Natural killer cell (primary cell): Measurements from ENCODE around the gene COL23A1. TPM values are rescaled to one million over a fixed set of nuclear protein-coding genes. Genes with fewer than 3 reads are reported as not detected.

Experiments used
- ATAC-seq, 3 donors: fragments of 150-1000 bp in 2 of 3; fragments of 200-7000 bp in 1 of 3; cut with Tn5 transposase; 1 replicate in 1 of 3; 2 replicates in 2 of 3; pipeline ENCODE4 v1.10.0; 2021; ENCODE audit warnings: mild to moderate bottlenecking in 2 of 3, moderate library complexity in 2 of 3
- DNase-seq, 2 donors: peaks; one replicate each; pipeline versions ENCODE4 v3.0.0 to v3.0.0-alpha.2; 2013 to 2021; ENCODE audit warnings: mixed read lengths in 1 of 2
- H3K27ac ChIP-seq: one replicate; pipeline ENCODE4 v1.5.1; 2013; ENCODE audit warnings: mild to moderate bottlenecking, low read length
- H3K27me3 ChIP-seq: one replicate; pipeline ENCODE4 v1.6.1; 2013; ENCODE audit warnings: low read length; ENCODE audit not compliant: control insufficient read depth, insufficient read depth
- H3K36me3 ChIP-seq: one replicate; pipeline ENCODE4 v1.6.1; 2013; ENCODE audit warnings: low read length; ENCODE audit not compliant: control insufficient read depth, insufficient read depth
- H3K4me1 ChIP-seq: one replicate; pipeline ENCODE4 v1.6.1; 2013; ENCODE audit warnings: low read length; ENCODE audit not compliant: control insufficient read depth, insufficient read depth
- H3K4me3 ChIP-seq: one replicate; pipeline ENCODE4 v1.5.1; 2013; ENCODE audit warnings: low read length
- H3K9me3 ChIP-seq: one replicate; pipeline ENCODE4 v1.6.1; 2013; ENCODE audit warnings: low read length; ENCODE audit not compliant: control insufficient read depth, insufficient read depth
- H3K27ac Mint-ChIP-seq, 2 donors: one replicate each; pipeline ENCODE4 v1.8.0; 2022; ENCODE audit warnings: mild to moderate bottlenecking in 2 of 2, mixed read lengths in 2 of 2, moderate library complexity in 1 of 2
- H3K27me3 Mint-ChIP-seq, 2 donors: one replicate each; pipeline ENCODE4 v1.8.0; 2022; ENCODE audit warnings: low read depth in 2 of 2, mixed read lengths in 2 of 2
- H3K36me3 Mint-ChIP-seq: one replicate; pipeline ENCODE4 v1.8.0; 2022; ENCODE audit warnings: mixed read lengths
- H3K4me1 Mint-ChIP-seq, 2 donors: one replicate each; pipeline ENCODE4 v1.8.0; 2022; ENCODE audit warnings: mixed read lengths in 2 of 2
- H3K4me3 Mint-ChIP-seq: one replicate; pipeline ENCODE4 v1.8.0; 2022; ENCODE audit warnings: mild to moderate bottlenecking, moderate library complexity, mixed read lengths
- H3K9me3 Mint-ChIP-seq, 2 donors: one replicate each; pipeline ENCODE4 v1.8.0; 2022; ENCODE audit warnings: mixed read lengths in 2 of 2
- WGBS: methylation state at CpG from one replicate; pipeline ENCODE4 v1.1.7; 2013; ENCODE audit warnings: missing lambda C conversion rate; ENCODE audit not compliant: insufficient coverage; 5-methylcytosine and 5-hydroxymethylcytosine counted together
- intact Hi-C: fragments of 100-400 bp; cut with micrococcal nuclease; formaldehyde crosslinking; loops from one replicate; pipeline ENCODE4 v1.14.2; 2022
- total RNA-seq, 4 donors: library from RNA; stranded (reverse); fragments of 120-200 nt in 1 of 4; gene quantifications; one replicate each; pipeline versions ENCODE4 v1.2.3 to v1.2.4, GENCODE V29; 2013 to 2022
- TF ChIP-seq, protein P1 (sequence below): fragments of 200-600 bp; IDR thresholded peaks from one replicate; pipeline ENCODE4 v1.8.0; 2022; ENCODE audit warnings: antibody characterized with exemption

COL23A1 gene
- total RNA-seq, 3 donors from 2014 or later (not counting 1 experiment from before 2014, with no cell fraction given): 0.15 TPM; not detected in 2

DNA sequence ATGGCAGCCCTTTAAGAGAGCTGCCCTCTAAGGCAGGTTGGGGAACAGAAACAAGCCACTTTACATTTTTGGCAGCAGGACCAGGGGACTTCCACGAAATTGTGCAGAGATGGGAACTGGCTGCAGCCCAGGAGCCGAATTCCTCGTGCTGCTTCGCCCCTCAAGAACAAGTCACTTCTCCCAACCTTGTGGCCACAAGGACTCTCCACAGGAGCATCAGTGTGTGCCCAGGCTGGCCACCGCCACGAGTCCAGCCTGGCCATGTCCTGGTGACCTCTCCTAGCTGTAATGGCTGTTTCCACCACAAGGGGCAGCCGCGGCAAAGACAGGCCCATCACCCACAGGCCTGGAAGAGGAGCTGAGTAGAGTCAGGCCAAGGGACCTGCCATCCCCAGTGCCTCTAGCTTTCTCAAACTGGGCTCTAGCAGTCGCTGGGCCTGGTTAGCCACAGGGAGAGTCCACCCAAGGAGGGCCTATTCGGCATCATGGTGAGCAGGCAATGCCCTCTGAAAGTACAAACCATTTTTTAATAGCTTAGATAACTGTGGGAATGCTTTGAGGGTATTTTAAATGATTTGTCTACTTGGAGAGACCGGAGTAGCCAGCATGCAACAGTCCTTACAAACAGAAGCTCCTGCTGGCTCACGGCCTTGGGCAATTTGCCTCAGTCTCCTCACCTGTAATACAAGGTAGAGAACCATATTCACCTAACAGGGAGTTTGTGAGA is 129.0 kb downstream of the COL23A1 start:
- DNase-seq: peak; percentile 37 to 53
- WGBS: 51% methylated on average over 12 of the region's 12 CpGs
- no peaks in the 10 kb centered on the region for H3K27me3 ChIP-seq
- H3K27ac ChIP-seq: no peak overlapping the region
- Mint-ChIP-seq H3K27ac (no peak overlapping the region), H3K9me3 (no peaks in the 10 kb centered on the region), H3K4me1 (no peaks in the 10 kb centered on the region), H3K4me3 (no peak overlapping the region), H3K27me3 (no peaks in the 10 kb centered on the region), H3K36me3 (no peaks in the 10 kb centered on the region)
- no peaks in the 10 kb centered on the region for H3K9me3 ChIP-seq
- no peaks in the 10 kb centered on the region for H3K36me3 ChIP-seq
- no peak overlapping the region for H3K4me3 ChIP-seq
- TF ChIP-seq, protein P1, sequence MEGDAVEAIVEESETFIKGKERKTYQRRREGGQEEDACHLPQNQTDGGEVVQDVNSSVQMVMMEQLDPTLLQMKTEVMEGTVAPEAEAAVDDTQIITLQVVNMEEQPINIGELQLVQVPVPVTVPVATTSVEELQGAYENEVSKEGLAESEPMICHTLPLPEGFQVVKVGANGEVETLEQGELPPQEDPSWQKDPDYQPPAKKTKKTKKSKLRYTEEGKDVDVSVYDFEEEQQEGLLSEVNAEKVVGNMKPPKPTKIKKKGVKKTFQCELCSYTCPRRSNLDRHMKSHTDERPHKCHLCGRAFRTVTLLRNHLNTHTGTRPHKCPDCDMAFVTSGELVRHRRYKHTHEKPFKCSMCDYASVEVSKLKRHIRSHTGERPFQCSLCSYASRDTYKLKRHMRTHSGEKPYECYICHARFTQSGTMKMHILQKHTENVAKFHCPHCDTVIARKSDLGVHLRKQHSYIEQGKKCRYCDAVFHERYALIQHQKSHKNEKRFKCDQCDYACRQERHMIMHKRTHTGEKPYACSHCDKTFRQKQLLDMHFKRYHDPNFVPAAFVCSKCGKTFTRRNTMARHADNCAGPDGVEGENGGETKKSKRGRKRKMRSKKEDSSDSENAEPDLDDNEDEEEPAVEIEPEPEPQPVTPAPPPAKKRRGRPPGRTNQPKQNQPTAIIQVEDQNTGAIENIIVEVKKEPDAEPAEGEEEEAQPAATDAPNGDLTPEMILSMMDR: peak; percentile 51
- peak; percentile 46 to 83 (median 74) for ATAC-seq
- intact Hi-C loops: no loop called here
- no peaks in the 10 kb centered on the region for H3K4me1 ChIP-seq

DNA sequence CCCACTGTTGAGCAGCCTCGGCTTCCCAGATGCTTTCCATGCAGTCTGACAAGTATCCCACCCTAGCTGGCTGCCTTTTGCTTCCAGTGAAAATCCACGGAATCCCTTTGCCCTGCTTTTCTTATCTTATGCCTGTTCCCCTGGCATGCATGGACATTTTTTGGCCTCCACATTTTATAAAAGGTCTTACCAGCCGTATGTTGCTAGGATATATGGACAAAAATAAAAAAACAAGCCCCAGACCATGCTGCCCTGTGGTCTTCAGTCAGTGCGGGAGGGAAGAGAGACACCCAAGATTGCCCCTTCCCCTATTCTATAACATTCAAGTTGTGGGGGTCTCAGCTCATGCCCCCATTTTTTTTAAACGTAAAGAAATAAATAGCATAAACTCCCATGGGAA is 129.6 kb downstream of the COL23A1 start:
- DNase-seq (no peak), ATAC-seq (no peak)
- no peaks in the 10 kb centered on the region for H3K9me3 ChIP-seq
- Mint-ChIP-seq H3K4me3 (no peak overlapping the region), H3K4me1 (no peaks in the 10 kb centered on the region), H3K27me3 (peaks cover 0 to 3% of the 10 kb centered on the region in 2 donors), H3K27ac (no peak overlapping the region), H3K9me3 (no peaks in the 10 kb centered on the region), H3K36me3 (no peaks in the 10 kb centered on the region)
- TF ChIP-seq, protein P1: no peak
- H3K27me3 ChIP-seq: no peaks in the 10 kb centered on the region
- no peak overlapping the region for H3K4me3 ChIP-seq
- no peaks in the 10 kb centered on the region for H3K4me1 ChIP-seq
- no peaks in the 10 kb centered on the region for H3K36me3 ChIP-seq
- no peak overlapping the region for H3K27ac ChIP-seq
- intact Hi-C loops: no loop called here
- WGBS: 63% methylated on average over 4 of the region's 5 CpGs

DNA sequence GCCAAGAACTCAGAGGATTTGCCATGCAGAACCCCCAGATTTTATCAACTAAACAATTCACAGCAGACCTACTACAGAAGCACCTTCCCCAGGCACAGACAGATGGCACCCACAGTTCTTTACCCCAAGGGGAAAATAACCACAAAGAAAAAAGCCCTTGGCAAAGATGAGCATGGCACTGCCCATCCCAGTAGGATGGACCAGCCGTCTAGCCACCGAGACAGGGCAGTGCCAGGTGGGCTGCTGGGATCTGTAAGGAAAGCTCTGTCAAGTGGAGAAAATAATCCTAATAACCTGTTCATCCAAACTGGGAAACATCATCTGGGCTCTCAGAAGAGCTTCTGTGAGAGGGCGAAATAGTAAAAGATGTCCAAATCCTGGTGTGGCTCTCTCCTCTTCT is 130.0 kb downstream of the COL23A1 start:
- intact Hi-C loops: no loop called here
- Histone ChIP-seq H3K4me1 (no peaks in the 10 kb centered on the region), H3K36me3 (no peaks in the 10 kb centered on the region), H3K9me3 (no peaks in the 10 kb centered on the region), H3K27ac (no peak overlapping the region), H3K27me3 (no peaks in the 10 kb centered on the region), H3K4me3 (no peak overlapping the region)
- no peak overlapping the region for H3K27ac Mint-ChIP-seq
- ATAC-seq (no peak), DNase-seq (no peak)
- no peaks in the 10 kb centered on the region for H3K4me1 Mint-ChIP-seq
- WGBS: 95% methylated on average over 3 of the region's 3 CpGs
- peaks cover 0 to 3% of the 10 kb centered on the region in 2 donors for H3K27me3 Mint-ChIP-seq
- H3K4me3 Mint-ChIP-seq: no peak overlapping the region
- TF ChIP-seq, protein P1: no peak
- no peaks in the 10 kb centered on the region for H3K9me3 Mint-ChIP-seq
- no peaks in the 10 kb centered on the region for H3K36me3 Mint-ChIP-seq

DNA sequence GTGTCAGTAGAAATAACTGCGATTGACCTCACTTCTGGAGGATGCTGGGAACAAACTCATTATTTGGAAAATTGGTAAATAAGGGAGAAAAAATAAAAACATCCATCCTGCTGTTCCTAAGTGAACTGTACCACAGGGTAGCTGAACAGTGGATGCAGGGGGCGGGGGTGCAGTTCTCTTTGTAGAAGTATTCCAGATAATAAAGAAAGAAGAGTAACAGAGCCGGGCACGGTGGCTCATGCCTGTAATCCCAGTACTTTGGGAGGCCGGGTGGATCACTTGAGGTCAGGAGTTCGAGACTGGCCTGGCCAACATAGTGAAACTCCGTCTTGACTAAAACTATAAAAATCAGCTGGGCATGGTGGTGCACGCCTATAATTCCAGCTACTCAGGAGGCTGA is 132.1 kb downstream of the COL23A1 start:
- Histone ChIP-seq H3K27ac (no peak overlapping the region), H3K36me3 (no peaks in the 10 kb centered on the region), H3K27me3 (no peaks in the 10 kb centered on the region), H3K9me3 (no peaks in the 10 kb centered on the region), H3K4me3 (no peak overlapping the region), H3K4me1 (no peaks in the 10 kb centered on the region)
- intact Hi-C loops: no loop called here
- TF ChIP-seq, protein P1: no peak
- Mint-ChIP-seq H3K27me3 (peaks cover 0 to 3% of the 10 kb centered on the region in 2 donors), H3K9me3 (no peaks in the 10 kb centered on the region), H3K4me3 (no peak overlapping the region), H3K27ac (no peak overlapping the region), H3K4me1 (no peaks in the 10 kb centered on the region), H3K36me3 (no peaks in the 10 kb centered on the region)
- no peak for DNase-seq
- 94% methylated on average over 8 of the region's 8 CpGs for WGBS
- ATAC-seq: no peak
